RKO (cell line): ENCODE data around the gene KLHDC3.

Experiments
- DNase-seq: peaks from one replicate; pipeline ENCODE4 v3.0.0-alpha.2; 2016; ENCODE audit warnings: low spot score

The KLHDC3 gene

DNA sequence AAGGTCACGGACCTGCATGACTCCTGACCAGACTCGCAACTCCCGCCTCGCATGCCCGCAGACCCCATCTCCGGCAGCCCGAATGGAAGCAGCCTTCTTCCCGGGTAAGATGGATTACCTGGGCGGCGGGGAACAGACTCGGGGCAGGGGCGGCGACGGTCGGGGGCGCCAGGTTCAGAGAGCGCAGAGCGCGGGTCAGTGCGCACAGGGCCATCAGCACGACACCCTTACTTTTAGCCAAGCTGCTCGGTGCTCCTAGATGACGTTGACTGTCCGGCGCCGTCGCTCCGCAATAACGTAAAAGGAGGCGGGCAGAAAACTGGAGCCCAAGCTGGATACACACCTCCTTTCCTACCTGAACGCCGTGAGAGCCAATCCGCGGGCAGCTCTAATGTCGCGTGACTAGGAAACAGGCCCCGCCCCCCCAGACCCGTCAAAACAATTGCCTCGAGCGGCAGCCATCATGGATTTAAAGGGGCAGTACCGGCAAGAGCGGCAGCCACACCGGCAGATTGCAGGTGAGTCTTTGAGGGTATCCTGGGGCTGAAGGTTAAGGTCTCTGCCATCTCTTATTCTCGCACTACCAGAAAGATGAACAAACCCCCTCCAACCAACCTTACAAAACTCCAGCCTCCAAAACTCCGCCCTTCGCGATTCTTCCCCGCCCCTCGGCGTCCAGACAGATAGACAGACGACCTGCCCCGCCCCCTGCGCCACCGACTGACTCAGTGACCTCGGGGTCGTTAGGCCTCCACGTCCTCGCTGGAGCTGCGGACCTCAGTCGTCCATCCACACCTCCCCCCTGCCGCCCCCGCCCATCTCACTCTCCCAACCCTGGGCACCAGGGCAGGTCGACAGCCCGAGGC is 45.4 kb downstream of the KLHDC3 start, which contains the start of the genes KLC4 and MRPL2:
TSS of gene KLC4 (plus strand) at position 464 of the 866 bp plus-strand sequence. CDS start 1,705 bp downstream, outside the sequence.
TSS of gene MRPL2 (minus strand) at position 267 of the 866 bp plus-strand sequence. CDS start at position 214, 53 bp downstream.
- peak; percentile 99 for DNase-seq

DNA sequence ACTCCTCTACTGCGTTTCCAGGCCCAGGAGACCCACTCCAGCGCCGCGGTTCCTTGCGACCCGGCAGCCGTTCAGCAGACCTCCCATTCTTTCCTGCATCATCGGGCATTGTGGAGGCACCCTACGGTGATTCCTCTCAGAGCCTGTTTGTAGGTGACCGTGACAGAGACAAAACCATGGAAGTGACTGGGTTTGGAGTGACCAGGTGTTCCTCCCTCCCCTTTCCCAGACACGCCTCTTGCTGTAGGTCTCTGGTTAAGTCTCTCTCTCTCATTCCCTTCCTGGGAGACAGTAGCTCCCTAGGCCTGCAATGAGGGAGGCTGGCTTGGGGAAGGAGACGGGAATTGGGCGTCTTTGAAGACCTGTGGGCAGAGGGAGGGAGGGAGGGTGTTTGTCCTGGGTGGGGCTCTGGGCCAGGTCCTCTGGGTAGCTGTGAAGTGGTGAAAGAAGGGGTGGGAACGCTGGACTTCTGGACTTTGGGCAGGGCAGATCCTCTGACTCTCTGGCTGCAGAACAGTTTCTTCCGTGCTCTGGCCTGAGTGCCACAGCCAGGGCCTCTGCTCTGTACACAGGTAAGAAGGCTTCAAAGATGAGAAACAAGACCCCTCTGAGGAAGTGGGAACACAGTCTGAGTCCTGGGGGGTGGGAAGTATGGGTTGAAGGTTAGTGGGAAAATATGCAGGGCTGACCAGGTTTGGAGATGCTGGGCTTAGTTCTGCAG is 46.1 kb downstream of the KLHDC3 start:
- DNase-seq, result peak; percentile 32

DNA sequence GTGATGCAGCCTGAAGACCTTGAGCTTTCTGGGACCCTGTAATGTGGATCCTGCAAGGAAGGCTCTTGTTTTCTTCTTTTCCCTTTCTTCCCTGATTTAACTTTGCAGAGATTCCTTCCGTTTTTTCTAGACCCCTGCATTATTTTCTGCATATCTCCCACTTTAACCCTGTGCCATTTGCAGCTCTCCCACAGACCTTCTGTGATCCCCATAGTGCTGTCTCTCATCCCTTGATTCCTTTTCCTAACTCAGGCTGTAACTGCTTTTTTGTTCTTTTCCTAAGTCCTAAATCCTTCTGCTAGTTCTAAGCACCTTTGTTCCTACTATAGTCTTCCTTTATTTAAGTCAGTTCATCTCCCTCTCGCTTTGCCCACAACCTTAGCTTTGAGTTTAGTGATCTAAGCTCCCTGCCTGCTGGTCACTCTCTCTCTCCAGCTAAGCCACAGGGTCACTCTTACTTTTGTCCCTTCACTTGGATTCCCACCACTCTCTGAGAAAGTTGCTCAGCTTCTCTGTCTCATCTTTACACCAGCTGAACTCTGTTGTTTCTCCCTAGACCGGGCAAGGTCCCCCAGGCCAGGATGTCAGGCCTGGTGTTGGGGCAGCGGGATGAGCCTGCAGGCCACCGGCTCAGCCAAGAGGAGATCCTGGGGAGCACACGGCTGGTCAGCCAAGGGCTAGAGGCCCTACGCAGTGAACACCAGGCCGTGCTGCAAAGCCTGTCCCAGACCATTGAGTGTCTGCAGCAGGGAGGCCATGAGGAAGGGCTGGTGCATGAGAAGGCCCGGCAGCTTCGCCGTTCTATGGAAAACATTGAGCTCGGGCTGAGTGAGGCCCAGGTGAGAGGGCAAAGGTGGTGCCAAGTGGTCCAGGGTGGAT is 46.9 kb downstream of the KLHDC3 start:
- no peak for DNase-seq

DNA sequence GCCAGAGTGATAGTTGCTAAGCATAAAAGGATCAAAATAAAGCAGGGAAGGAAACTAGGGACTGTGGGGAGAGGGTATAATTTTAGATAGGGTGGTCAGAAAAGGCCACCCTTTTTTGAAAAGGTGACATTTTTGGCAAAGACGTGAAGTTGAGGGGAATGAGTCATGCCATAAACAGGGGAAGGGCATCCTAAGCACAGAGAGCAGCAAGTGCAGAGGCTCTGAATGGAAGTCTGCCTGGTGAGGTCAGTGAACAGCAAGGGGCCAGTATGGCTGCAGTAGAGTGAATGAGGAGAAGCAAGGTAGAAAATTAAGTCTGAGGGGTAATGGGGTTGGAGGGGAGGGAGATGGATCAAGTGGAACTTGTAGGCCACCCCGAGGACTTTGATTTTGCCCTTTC is 47.8 kb downstream of the KLHDC3 start:
- no peak for DNase-seq

DNA sequence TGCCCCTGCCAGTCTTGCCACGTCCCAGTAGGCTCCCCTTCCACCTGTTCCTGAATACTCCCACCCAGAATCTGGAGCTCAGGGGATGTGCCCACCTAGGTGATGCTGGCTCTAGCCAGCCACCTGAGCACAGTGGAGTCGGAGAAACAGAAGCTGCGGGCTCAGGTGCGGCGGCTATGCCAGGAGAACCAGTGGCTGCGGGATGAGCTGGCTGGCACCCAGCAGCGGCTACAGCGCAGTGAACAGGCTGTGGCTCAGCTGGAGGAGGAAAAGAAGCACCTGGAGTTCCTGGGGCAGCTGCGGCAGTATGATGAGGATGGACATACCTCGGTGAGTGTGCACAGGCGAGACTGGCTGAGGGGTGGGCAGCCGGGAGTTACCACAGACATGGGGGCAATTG is 48.8 kb downstream of the KLHDC3 start:
- DNase-seq, result no peak

DNA sequence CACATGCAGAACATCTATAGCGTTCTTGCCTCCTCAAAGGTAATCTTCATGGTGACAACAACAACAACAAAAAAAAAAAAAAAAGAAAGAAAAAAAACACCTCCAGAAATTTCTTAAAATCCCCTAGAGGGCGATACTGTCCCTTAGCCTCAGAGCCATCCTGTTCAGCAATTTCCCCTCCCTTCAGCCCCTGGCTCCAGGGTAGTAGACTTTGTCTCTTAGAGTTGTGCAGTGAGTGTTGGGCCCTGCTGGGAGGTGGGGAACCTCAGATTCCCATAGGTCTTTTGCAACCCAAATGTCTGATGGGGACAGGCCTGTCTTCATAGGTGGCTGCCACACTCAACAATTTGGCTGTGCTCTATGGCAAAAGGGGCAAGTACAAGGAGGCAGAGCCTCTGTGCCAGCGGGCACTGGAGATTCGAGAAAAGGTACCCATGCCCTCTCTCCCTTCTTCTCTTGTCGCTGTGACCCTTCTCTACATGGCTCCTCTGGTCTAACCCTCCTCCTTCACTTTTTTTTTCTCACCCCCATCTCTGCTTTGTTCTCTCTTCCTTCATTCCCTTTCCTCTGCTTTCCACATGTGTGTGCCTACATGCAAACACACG is 56.1 kb downstream of the KLHDC3 start:
- peak; percentile 75 for DNase-seq
